ENCODE results near the gene IGBP1. TPM values are rescaled to one million over a fixed set of nuclear protein-coding genes. Genes with fewer than 3 reads are reported as not detected.

IGBP1 gene
- total RNA-seq, 1 experiment from 2014 or later: 38.9 TPM

- peak overlapping the region; percentile 34; the same call in 1 of the 2 replicates for H3K4me3 Mint-ChIP-seq
- POLR2A ChIA-PET: no interaction called here
- H3K36me3 Mint-ChIP-seq: no peaks in the 10 kb centered on the region
- no peak overlapping the region for H3K27ac Mint-ChIP-seq
- no peaks in the 10 kb centered on the region for H3K4me1 Mint-ChIP-seq
- no peaks in the 10 kb centered on the region; the same call in 1 of the 2 replicates for H3K27me3 Mint-ChIP-seq (ENCODE audit: low read depth)
- ATAC-seq (peak; percentile 76), DNase-seq (ENCODE audit: low spot score) (peak; percentile 57)
- H3K9me3 Mint-ChIP-seq: no peaks in the 10 kb centered on the region
- peak; percentile 40; the same call in 1 of the 2 replicates for TF ChIP-seq CTCF (IDR thresholded peaks at IDR 0.05)
- TF ChIP-seq ATF1 (CRISPR knock-in tag; IDR thresholded peaks at IDR 0.05): no peak
- no peak for TF ChIP-seq NFATC4 (CRISPR knock-in tag; IDR thresholded peaks at IDR 0.05)
- CTCF ChIA-PET: interaction anchor here (1.0 to 1.3 kb wide), 5 partner anchors 15 to 93 kb away, joined by 3 to 4 read pairs (median 3); partner anchors contain the start of genes KIF4A and PDZD11
Observed at GRCh38 chrX:70196961-70197720, 63.9 kb downstream of the IGBP1 start.

GRCh38 chrX:70201732-70202131, 68.5 kb downstream of the IGBP1 start:
- no peak for TF ChIP-seq NFYB (CRISPR knock-in tag; conservative IDR thresholded peaks at IDR 0.05; ENCODE audit: low read depth)
- TF ChIP-seq ZNF425 (CRISPR knock-in tag; conservative IDR thresholded peaks at IDR 0.05): no peak
- TF ChIP-seq AR (CRISPR knock-in tag; IDR thresholded peaks at IDR 0.05): no peak
- TF ChIP-seq NFATC4 (CRISPR knock-in tag; IDR thresholded peaks at IDR 0.05): no peak
- no peak for TF ChIP-seq E2F5 (CRISPR knock-in tag; IDR thresholded peaks at IDR 0.05)
- TF ChIP-seq IRF1 (CRISPR knock-in tag; IDR thresholded peaks at IDR 0.05): no peak
- TF ChIP-seq NR2C2 (CRISPR knock-in tag; IDR thresholded peaks at IDR 0.05): no peak
- no peak for TF ChIP-seq KAT7 (CRISPR knock-in tag; IDR thresholded peaks at IDR 0.05; ENCODE audit: borderline replicate concordance)
- no peaks in the 10 kb centered on the region for H3K36me3 Mint-ChIP-seq
- H3K4me1 Mint-ChIP-seq: no peaks in the 10 kb centered on the region
- H3K27me3 Mint-ChIP-seq (ENCODE audit: low read depth): peaks cover 9% of the 10 kb centered on the region
- no peak overlapping the region for H3K27ac Mint-ChIP-seq
- POLR2A ChIA-PET: no interaction called here
- CTCF ChIA-PET: interaction anchor here (0.6 to 1.0 kb wide), 2 partner anchors 60 to 69 kb away, joined by 3 read pairs; partner anchors contain the start of gene IGBP1
- ATAC-seq: no peak
- no peak for DNase-seq (ENCODE audit: low spot score)
- H3K9me3 Mint-ChIP-seq: no peaks in the 10 kb centered on the region
- H3K4me3 Mint-ChIP-seq: no peak overlapping the region

- POLR2A ChIA-PET: no interaction called here
- peaks cover 11% of the 10 kb centered on the region for H3K27me3 Mint-ChIP-seq (ENCODE audit: low read depth)
- H3K4me3 Mint-ChIP-seq: no peak overlapping the region
- no peaks in the 10 kb centered on the region for H3K36me3 Mint-ChIP-seq
- ATAC-seq (no peak), DNase-seq (ENCODE audit: low spot score) (no peak)
- CTCF ChIA-PET: no interaction called here
- no peaks in the 10 kb centered on the region for H3K4me1 Mint-ChIP-seq
- no peak overlapping the region for H3K27ac Mint-ChIP-seq
- peaks cover 10% of the 10 kb centered on the region for H3K9me3 Mint-ChIP-seq
- TF ChIP-seq CBFB (CRISPR knock-in tag; IDR thresholded peaks at IDR 0.05; ENCODE audit: low read depth) (no peak), NFATC4 (CRISPR knock-in tag; IDR thresholded peaks at IDR 0.05) (no peak), FOXP1 (CRISPR knock-in tag; IDR thresholded peaks at IDR 0.05; ENCODE audit: borderline replicate concordance) (no peak), GABPB1 (CRISPR knock-in tag; IDR thresholded peaks at IDR 0.05) (no peak), ZNF232 (CRISPR knock-in tag; IDR thresholded peaks at IDR 0.05) (no peak), JAZF1 (CRISPR knock-in tag; IDR thresholded peaks at IDR 0.05) (no peak), ESRRA (CRISPR knock-in tag; IDR thresholded peaks at IDR 0.05; ENCODE audit: borderline replicate concordance) (no peak), NR1H2 (CRISPR knock-in tag; IDR thresholded peaks at IDR 0.05) (no peak), ZNF671 (CRISPR knock-in tag; IDR thresholded peaks at IDR 0.05) (no peak)
- TF ChIP-seq, protein P1, sequence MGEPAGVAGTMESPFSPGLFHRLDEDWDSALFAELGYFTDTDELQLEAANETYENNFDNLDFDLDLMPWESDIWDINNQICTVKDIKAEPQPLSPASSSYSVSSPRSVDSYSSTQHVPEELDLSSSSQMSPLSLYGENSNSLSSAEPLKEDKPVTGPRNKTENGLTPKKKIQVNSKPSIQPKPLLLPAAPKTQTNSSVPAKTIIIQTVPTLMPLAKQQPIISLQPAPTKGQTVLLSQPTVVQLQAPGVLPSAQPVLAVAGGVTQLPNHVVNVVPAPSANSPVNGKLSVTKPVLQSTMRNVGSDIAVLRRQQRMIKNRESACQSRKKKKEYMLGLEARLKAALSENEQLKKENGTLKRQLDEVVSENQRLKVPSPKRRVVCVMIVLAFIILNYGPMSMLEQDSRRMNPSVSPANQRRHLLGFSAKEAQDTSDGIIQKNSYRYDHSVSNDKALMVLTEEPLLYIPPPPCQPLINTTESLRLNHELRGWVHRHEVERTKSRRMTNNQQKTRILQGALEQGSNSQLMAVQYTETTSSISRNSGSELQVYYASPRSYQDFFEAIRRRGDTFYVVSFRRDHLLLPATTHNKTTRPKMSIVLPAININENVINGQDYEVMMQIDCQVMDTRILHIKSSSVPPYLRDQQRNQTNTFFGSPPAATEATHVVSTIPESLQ (CRISPR knock-in tag; IDR thresholded peaks at IDR 0.05): no peak
- TF ChIP-seq, protein P2, sequence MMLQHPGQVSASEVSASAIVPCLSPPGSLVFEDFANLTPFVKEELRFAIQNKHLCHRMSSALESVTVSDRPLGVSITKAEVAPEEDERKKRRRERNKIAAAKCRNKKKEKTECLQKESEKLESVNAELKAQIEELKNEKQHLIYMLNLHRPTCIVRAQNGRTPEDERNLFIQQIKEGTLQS (CRISPR knock-in tag; conservative IDR thresholded peaks at IDR 0.05): no peak
Observed at GRCh38 chrX:70208479-70208878, 75.2 kb downstream of the IGBP1 start.

Measured in WTC11 (cell line).